Ishikawa (cell line): ENCODE measurements around the gene FANCE.

ENCODE experiments used
- CEBPB ChIP-seq: IDR thresholded peaks from 2 replicates; pipeline ENCODE4 v1.6.1; 2012
- CREB1 ChIP-seq: IDR thresholded peaks from 2 replicates; pipeline ENCODE4 v1.6.1; 2012; ENCODE audit warnings: low read depth
- EGR1 ChIP-seq: IDR thresholded peaks from 2 replicates; pipeline ENCODE4 v1.6.1; 2012
- EP300 ChIP-seq: IDR thresholded peaks from 2 replicates; pipeline ENCODE4 v1.6.1; 2012; ENCODE audit warnings: borderline replicate concordance
- FOXM1 ChIP-seq: IDR thresholded peaks from 2 replicates; pipeline ENCODE4 v1.6.1; 2012; ENCODE audit warnings: low read depth, borderline replicate concordance
- NFIC ChIP-seq: IDR thresholded peaks from 2 replicates; pipeline ENCODE4 v1.6.1; 2012
- RAD21 ChIP-seq: IDR thresholded peaks from 2 replicates; pipeline ENCODE4 v1.6.1; 2012; ENCODE audit warnings: low read depth
- TAF1 ChIP-seq: IDR thresholded peaks from 2 replicates; pipeline ENCODE4 v1.6.1; 2012; ENCODE audit warnings: low read depth, mild to moderate bottlenecking
- TCF12 ChIP-seq: IDR thresholded peaks from 2 replicates; pipeline ENCODE4 v1.6.1; 2012; ENCODE audit warnings: low read depth
- TEAD4 ChIP-seq: IDR thresholded peaks from 2 replicates; pipeline ENCODE4 v1.6.1; 2012
- YY1 ChIP-seq: IDR thresholded peaks from 2 replicates; pipeline ENCODE4 v1.6.1; 2012; ENCODE audit warnings: low read depth
- ZBTB7A ChIP-seq: IDR thresholded peaks from 2 replicates; pipeline ENCODE4 v1.6.1; 2012; ENCODE audit warnings: low read depth
- TF ChIP-seq, protein P1 (sequence below): IDR thresholded peaks from 2 replicates; pipeline ENCODE4 v1.6.1; 2012; ENCODE audit warnings: low read depth, mild to moderate bottlenecking
- TF ChIP-seq, protein P2 (sequence below): IDR thresholded peaks from 2 replicates; pipeline ENCODE4 v1.6.1; 2012
- TF ChIP-seq, protein P3 (sequence below): IDR thresholded peaks from 2 replicates; pipeline ENCODE4 v1.6.1; 2012

Gene FANCE

DNA sequence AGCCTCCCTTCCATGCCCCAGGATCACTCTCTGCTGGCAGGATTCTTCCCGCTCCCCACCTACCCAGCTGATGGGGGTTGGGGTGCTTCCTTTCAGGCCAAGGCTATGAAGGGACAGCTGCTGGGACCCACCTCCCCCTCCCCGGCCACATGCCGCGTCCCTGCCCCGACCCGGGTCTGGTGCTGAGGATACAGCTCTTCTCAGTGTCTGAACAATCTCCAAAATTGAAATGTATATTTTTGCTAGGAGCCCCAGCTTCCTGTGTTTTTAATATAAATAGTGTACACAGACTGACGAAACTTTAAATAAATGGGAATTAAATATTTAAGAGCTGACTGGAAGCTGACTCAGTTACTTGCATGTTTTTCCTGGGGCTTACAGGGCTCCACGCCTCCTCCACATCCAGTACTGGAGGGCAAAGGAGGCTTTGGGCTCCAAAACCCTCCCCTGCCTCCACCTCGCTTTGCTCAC, 24.3 kb upstream of the FANCE start:
- TF ChIP-seq NFIC, result no peak
- TF ChIP-seq, protein P1, sequence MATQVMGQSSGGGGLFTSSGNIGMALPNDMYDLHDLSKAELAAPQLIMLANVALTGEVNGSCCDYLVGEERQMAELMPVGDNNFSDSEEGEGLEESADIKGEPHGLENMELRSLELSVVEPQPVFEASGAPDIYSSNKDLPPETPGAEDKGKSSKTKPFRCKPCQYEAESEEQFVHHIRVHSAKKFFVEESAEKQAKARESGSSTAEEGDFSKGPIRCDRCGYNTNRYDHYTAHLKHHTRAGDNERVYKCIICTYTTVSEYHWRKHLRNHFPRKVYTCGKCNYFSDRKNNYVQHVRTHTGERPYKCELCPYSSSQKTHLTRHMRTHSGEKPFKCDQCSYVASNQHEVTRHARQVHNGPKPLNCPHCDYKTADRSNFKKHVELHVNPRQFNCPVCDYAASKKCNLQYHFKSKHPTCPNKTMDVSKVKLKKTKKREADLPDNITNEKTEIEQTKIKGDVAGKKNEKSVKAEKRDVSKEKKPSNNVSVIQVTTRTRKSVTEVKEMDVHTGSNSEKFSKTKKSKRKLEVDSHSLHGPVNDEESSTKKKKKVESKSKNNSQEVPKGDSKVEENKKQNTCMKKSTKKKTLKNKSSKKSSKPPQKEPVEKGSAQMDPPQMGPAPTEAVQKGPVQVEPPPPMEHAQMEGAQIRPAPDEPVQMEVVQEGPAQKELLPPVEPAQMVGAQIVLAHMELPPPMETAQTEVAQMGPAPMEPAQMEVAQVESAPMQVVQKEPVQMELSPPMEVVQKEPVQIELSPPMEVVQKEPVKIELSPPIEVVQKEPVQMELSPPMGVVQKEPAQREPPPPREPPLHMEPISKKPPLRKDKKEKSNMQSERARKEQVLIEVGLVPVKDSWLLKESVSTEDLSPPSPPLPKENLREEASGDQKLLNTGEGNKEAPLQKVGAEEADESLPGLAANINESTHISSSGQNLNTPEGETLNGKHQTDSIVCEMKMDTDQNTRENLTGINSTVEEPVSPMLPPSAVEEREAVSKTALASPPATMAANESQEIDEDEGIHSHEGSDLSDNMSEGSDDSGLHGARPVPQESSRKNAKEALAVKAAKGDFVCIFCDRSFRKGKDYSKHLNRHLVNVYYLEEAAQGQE, result no peak
- no peak for TF ChIP-seq TAF1
- TF ChIP-seq YY1, result no peak
- no peak for TF ChIP-seq CEBPB
- no peak for TF ChIP-seq EGR1
- TF ChIP-seq CREB1, result no peak
- TF ChIP-seq TEAD4, result no peak
- TF ChIP-seq RAD21, result no peak
- TF ChIP-seq, protein P2, sequence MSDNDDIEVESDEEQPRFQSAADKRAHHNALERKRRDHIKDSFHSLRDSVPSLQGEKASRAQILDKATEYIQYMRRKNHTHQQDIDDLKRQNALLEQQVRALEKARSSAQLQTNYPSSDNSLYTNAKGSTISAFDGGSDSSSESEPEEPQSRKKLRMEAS, result no peak
- TF ChIP-seq EP300, result no peak
- no peak for TF ChIP-seq FOXM1
- TF ChIP-seq ZBTB7A, result no peak
- no peak for TF ChIP-seq TCF12
- TF ChIP-seq, protein P3, sequence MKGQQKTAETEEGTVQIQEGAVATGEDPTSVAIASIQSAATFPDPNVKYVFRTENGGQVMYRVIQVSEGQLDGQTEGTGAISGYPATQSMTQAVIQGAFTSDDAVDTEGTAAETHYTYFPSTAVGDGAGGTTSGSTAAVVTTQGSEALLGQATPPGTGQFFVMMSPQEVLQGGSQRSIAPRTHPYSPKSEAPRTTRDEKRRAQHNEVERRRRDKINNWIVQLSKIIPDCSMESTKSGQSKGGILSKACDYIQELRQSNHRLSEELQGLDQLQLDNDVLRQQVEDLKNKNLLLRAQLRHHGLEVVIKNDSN, result no peak

DNA sequence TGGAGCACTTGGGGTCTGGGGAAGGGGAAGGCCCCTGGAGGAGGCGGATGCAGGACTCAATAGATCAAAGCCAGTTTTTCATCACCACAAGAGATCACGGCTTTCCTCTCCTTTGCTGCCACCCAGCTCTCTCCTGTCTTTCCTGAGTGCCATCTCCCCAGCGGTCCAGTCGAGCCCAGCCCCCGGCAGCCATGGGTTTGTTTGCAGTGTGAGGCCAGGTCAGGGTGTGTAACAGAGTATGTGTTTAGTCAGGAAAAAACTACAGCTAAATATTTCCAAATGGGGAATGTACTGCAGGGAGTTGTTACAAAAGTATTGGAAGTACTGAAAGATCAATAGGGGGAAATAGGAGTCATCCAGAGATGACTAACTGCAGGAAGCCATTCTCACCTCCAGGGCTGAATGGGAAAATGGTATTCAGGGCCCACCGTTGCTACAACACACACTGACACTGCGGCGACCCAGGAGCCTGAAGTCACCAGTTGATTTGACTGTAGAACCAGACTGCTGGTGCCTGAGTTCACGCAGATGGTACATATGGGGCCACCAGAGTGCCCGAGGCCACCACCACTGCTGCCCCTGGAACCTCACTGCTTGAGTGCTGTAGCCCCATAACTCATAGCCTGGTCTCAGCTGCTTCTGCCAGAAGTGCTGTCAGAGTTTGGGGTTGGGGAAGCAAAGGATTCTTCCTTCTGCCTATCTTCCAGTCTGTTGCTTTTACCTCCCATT, 23.6 kb upstream of the FANCE start:
- TF ChIP-seq, protein P1, result no peak

DNA sequence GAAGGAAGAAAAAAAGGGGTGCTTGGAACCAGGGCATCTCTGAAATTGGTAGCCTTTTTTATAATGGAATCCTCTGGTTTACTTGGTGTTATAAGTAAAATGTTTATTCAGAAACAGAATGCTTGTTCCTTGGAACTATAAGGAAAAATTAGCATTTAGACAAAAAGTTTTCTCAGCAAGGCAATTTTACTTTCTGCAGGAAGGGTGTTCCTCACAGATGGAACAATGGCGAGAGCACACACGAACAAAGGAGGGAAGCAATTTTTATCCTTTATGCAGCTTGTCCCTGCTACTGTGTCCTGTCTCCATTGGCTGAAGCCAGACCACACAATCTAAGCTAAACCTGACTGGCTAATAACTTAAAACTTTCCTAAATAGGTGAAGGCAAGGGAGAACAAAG, 22.7 kb upstream of the FANCE start:
- no peak for TF ChIP-seq ZBTB7A
- no peak for TF ChIP-seq TCF12
- no peak for TF ChIP-seq TAF1
- no peak for TF ChIP-seq TEAD4
- TF ChIP-seq YY1, result no peak
- TF ChIP-seq RAD21, result no peak
- TF ChIP-seq, protein P1, result no peak
- TF ChIP-seq NFIC, result no peak
- no peak for TF ChIP-seq CEBPB
- TF ChIP-seq, protein P3, result no peak
- no peak for TF ChIP-seq CREB1
- TF ChIP-seq FOXM1, result no peak
- TF ChIP-seq, protein P2, result no peak
- TF ChIP-seq EGR1, result no peak

DNA sequence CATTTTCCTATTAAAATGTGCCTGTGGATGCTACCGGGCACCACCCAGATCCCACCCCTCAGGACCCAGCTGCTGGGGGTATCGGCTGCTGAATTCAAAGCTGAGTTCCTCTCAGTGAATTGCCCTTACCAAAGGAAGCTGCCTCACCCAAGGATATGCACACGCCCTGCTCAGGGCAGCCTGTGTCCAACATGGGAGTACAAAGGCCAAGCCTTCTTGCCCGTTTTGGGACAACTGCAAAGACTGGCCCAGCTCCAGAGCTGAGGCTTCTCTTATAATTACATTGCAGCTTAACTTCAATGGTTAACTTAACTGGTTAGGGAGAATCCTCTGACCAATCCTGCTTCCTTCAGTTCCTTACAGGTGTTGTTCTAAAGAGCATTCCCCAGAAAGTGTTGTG, 19.8 kb upstream of the FANCE start:
- TF ChIP-seq EGR1, result no peak
- TF ChIP-seq ZBTB7A, result no peak
- TF ChIP-seq, protein P2, result no peak
- TF ChIP-seq CEBPB, result no peak
